DOHH2 (cell line): ENCODE results near the gene TIMM50.

Experiments used
- CTCF ChIP-seq: fragments of 200-600 bp; sonication (generic); IDR thresholded peaks from one replicate; pipeline ENCODE4 v1.5.1; 2014; ENCODE audit warnings: antibody characterized with exemption, mild to moderate bottlenecking, low read depth, low read length; ENCODE audit not compliant: poor library complexity, severe bottlenecking
- EZH2phosphoT487 ChIP-seq: fragments of 200-600 bp; sonication (generic); IDR thresholded peaks from 2 replicates; pipeline ENCODE4 v1.6.1; 2017; ENCODE audit warnings: borderline replicate concordance, mild to moderate bottlenecking, antibody characterized with exemption, low read length, moderate library complexity, mixed read lengths

GRCh38 chr19:39512988-39513387 lies 32.4 kb downstream of the TIMM50 start:
- TF ChIP-seq CTCF (no peak), EZH2phosphoT487 (no peak)
